ENCODE results near the gene SLC25A41.
"Not testable (repeated sequence)": the region's sequence is repeated elsewhere in the genome, so short reads cannot be mapped to it uniquely, and the experiment has no call there.

The SLC25A41 gene

GRCh38 chr19:6459262-6460098 is 25.9 kb upstream of the SLC25A41 start, which contains the start of gene SLC25A23:
Gene SLC25A23, minus strand, starts transcription at chr19:6459792. Its CDS starts 164 bp downstream, at chr19:6459628.
- peak; percentile 91 for DNase-seq

DNA sequence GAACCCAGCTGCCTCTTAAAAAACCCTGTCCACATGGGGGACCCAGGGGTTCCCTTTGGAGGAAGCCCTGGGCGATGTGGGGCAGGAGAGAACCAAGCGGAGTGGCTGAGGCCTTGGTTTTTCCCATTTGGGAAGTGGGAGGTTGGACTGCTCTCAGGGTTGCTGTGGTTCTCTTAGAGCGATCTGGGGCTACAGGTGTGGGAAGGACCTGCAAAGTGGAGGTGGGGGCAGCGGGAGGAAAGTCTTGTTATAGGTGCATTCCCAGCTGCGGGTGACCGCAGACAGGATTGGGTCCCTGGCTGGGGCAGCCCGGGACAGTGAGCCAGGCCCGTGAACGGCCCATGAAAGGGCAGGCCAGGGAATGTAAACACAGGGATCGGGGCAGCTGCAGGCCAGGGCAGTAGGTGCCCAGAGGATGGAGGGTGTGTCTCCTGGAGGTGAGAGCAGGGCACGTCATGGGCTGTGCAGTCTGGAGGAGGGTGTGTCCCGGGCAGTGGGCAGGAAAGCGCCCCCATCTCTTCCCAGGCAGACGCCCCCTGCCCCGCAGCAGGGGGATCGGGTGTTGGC is 25.2 kb upstream of the SLC25A41 start:
- DNase-seq = no peak

DNA sequence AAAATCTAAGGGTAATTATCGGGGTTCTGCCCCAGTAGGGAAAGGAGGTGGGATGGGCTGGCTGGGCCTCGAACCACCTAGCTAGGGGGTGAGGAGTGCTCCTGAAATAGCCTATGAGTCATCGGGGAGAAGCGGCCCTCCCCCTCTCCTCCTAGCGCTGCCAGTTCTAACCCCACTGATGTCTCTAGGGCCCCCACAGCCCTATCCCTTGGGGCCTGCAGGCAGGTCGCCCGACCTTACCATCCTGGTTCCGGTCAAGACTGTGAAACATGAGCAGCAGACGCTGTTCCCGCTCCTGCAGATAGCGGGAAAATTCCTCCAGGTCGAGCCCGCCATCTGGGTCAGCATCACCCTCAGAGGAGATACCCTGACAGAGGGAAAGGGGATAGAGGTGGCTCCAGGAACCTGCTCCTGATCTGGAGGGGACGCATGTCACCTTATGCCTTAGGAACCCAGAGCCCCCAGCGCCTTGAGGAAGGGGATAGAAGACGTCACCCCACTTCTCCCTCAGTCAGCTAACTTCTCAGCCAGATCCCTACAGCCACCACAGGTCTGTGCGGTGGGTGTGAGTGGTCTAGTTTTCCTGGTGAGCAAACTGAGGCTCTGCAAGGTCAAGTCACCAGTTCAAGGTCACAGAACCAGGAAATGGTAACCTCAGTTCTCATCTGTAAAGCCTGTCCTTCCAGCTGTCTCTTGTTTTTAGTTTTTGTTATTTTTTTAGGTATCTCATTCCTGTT is 24.6 kb upstream of the SLC25A41 start:
- no peak for DNase-seq

DNA sequence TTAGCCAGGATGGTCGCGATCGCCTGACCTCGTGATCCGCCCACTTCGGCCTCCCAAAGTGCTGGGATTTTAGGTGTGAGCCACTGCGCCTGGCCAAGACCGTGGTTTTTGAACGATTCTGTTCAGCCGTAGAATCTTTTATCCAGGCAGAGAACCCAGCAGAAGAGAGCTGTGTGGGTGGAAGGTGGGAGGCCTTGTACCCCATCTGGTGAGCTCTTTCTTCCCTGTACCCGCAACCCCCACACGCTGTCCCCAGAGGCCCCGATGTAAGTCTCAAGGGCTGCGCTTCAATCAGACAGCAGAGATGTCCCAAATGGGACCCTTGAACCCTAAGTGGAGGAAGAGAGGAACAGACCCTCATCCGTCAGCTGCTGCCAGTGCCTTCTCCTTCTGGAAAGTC is 22.4 kb upstream of the SLC25A41 start:
- no peak for DNase-seq

- no peak for DNase-seq
Measured at GRCh38 chr19:6453951-6454565, 20.5 kb upstream of the SLC25A41 start.

DNA sequence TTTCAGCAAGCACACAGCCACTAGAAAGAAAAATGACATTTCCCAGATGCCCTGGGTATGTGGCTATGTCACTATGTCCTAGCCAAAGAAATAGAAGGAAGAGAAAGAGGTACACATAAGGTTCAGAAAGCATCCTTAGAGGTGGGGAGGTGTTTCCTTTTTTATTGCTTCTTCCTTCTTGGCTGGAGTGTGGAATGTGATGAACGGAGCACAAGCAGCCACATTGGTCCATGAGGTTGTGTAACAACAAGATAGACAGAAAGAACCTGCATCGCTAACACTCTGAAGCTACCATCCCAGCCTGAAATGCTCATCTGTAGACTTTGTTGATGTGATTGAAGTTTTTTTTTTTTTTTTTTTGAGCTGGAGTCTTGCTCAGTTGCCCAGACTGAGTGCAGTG is 19.3 kb upstream of the SLC25A41 start:
- DNase-seq = no peak

DNA sequence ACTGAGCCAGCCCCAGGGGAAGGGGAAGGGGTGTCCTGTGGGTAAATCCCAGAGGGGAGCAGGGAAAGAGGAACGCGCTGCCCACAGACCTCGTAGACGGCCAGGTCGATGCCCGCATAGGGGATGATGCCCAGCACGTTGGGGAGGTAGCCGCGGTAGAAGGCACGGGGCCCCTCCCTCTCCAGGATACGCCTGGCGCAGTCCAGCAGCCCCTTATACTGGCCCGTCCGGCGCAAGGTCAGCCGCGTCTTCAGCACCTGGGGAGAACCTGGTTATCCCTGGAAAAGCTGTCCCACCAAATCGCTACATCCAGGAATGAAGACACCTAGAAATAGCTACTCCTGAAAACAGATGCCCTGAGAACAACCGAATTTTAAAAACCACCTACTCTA is 18.7 kb upstream of the SLC25A41 start:
- DNase-seq = no peak

GRCh38 chr19:6451583-6452222 is 18.1 kb upstream of the SLC25A41 start:
- no peak for DNase-seq

DNA sequence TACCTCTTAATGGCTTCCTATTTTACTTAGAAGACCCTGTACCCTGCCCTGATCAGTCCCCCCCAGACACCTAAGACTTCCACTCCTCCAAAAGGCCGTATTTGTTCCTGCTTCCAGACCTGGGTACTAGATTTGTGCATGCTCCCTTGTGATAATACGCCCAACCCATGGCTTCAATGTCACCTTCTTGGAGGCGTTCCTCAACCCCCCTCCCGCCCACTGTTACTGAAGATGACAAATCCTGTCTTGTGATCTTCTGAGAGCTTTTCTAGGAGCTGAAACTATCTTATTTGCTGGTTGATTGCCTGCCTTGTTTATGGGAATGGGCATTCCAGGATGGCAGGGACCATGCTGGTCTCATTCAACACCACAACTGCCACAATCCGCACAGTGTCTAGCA is 16.6 kb upstream of the SLC25A41 start:
- no peak for DNase-seq

- no peak for DNase-seq
Measured at GRCh38 chr19:6448045-6448444, 14.5 kb upstream of the SLC25A41 start.

GRCh38 chr19:6446452-6446851 is 12.9 kb upstream of the SLC25A41 start:
- no peak for DNase-seq

DNA sequence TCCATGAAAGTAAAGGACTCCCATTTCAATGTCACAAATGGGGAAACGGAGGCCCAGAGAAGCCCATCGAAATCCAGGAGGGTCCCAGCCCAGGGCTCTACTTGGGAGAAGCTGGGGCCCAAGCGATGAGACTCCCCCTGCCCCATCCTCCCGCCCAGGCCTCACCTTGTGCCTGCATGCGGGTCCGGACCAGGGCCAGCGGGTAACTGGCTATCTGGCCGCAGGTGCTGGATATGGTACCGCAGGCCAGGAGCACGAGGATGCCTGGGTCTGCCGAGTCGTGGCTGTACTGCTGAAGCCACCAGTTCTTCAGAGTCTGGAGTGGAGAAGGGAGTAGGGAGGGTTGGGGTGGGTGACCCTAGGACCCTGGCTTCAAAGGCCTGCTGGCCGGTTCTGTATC is 10.4 kb upstream of the SLC25A41 start:
- DNase-seq = no peak

DNA sequence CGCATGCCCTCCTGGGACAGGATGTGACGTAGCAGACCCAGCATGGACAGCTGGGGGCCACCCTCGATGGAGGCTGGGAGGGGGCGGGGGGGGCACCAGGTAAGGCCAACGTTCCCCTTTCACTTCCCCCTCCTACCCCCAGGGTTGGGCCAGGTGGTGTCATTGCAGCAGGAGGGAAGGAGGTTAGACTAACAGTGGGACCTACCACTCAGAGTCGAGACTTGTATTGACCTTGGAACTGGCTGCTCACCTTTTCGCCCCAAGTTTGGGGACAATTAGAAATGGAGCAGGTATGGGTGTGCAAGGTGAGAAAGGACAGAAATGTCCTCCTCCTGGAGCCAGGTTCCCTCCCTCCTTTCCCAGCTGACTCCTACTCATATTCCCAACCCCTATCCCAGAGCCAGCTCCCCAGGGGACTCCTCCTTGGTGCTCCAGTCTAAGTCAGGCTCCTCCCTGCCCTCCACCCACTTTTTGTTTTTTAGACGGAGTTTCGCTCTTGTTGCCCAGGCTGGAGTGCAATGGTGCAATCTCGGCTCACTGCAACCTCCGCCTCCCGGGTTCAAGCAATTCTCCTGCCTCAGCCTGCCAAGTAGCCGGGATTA is 8.6 kb upstream of the SLC25A41 start:
- DNase-seq = no peak

DNA sequence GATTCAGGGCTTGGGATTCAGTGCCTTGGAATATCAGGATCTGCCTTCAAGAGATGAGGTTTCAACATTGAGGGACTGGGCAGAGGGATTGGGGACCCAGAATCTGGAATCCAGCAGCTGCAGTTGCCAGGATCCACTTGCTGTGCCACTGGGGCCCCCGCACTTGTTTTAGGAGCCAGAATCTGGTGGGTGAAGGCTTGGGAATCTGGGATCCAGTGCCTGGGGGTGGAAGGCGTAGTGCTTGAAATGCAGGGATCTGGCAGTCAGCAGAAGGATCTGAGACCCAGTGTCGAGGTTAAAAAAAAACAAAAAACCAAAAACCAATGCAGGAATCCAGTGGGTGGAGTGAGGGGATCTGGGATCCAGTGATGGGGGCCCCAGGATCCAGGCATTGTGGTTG is 7.3 kb upstream of the SLC25A41 start:
- DNase-seq = no peak

DNA sequence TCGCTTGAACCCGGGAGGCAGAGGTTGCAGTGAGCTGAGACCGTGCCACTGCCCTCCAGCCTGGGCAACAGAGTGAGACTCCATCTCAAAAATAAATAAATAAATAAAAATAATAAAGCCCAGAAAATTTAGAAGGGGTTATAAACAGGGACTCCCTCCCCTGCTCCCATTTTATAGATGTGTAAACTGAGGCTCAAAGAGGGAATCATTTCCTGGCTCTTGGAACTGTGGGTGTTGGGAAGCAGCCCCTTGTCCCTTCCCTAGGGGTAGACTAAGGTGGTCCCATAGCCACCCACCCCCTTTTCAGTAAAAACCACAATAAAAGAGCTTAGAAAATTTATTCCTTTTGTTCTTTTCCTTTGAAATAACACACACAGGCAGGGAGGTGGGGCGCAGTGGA is 6.2 kb upstream of the SLC25A41 start:
- no peak for DNase-seq

DNA sequence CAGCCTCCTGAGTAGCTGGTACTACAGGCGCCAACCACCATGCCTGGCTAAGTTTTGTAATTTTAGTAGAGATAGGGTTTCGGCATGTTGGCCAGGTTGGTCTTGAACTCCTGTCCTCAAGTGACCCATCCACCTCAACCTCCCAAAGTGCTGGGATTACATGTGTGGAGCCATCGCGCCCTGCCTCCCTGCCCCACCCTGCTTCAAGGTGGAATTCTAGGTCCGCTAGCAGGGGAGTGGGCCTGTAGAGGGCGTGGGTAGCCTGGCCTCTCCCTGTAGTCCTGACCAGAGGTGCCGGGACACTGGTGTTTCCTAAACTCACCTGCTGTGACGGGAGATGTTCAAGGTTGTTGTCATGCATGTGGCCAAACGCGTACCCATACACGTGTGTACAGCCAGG is 398 bp downstream of the SLC25A41 start:
- DNase-seq = no peak

DNA sequence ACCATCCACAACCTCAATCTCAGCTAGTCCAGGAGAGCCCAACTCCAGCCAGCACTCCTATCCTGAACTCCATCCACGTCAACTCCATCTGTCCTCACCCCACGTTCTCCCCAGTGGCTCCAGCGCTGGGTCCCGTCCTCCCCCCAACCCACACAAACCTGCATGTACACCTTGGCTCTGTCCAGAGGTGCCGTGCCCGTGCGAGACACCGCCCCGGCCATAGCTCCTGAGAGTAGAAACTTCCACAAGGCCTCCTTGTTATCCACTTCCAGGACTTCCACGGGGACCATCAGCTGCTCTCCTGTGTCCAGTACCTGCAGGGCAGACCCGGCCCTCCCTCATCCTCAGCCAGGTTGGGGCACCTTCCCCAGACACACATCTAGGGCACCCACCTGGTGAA is 1.7 kb downstream of the SLC25A41 start:
- DNase-seq = no peak

GRCh38 chr19:6429419-6430221 is 3.9 kb downstream of the SLC25A41 start:
- DNase-seq = no peak

GRCh38 chr19:6428692-6429418 is 4.7 kb downstream of the SLC25A41 start:
- not testable (repeated sequence) for DNase-seq

DNA sequence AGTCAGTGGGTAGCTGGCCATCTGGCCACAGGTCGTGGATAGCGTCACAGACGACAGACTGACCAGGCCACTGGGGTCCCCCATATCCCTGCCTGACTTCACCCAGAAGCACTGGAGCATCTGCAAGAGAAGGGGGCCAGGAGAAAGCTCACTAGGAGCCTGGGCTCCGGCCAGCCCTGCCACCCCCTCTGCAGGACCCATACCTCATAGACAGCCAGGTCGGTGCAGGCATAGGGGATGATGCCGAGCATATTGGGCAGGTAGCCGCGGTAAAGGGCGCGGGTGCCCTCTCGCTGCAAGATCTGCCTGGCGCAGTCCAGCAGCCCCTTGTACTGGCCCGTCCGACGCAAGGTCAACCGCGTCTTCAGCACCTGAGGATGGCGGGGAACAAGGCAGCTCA is 6.4 kb downstream of the SLC25A41 start:
- DNase-seq = no peak
